ENCODE results near the gene SPATA3.
"Not testable (repeated sequence)": the region's sequence is repeated elsewhere in the genome, so short reads cannot be mapped to it uniquely, and the experiment has no call there.

SPATA3 gene

DNA sequence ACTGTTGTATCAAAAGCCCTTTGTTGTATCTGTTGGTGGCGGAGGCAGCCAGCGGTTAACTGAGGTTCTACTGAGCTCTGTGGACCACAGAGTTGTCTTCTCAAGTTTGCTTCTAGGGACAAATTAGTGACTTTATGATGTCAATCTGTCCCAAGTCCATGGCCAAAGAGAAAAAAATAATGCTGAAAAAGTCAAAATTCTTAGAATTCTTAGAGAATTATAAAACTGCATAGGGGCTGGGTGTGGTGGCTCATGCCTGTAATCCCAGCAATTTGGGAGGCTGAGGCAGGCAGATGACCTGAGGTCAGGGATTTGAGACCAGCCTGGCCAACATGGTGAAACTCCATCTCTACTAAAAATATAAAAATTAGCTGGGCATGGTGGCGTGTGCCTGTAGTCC, 29.1 kb downstream of the SPATA3 start:
- not testable (repeated sequence) for DNase-seq (ENCODE audit: low read depth in 2 of 2, low spot score in 1 of 2)

DNA sequence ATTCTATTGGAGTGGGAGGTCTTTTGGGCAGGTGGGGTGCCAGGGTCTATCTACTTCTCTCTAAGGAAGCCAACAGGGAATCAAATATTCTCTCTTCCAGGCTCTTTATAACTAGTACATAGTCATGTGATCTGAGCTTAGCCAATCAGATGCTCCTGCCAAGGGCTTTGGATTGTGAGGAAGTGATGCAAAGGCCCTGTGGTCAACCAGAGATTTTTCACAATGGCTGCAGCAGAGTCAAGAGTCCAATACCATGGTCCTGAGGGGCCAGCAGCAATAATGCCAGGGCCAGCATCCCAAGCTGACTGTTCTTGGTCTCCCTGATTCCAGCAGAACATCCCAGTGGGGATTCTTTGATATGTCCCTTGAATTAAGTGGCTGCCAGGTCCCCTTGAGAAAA, 33.0 kb downstream of the SPATA3 start:
- no peak for DNase-seq (ENCODE audit: low read depth in 2 of 2, low spot score in 1 of 2)

DNA sequence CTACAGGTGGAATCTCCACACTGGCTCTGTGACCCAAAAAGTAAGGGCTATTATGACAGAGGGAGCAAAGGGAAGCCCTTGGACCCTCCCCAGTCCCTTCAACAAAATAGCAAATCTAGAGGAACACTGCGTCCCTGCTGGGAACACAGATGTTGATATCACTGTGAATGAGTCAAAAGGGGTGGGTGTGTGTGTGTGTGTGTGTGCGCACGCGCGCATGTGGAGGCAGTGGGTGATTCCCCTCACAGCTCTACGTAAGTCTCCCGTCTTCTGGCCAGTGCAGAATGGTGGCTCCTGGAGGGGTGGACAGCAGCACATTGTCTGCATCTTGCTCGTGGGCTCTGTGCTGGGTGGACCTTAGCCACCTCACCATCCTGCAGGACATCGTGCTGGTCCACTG, 33.6 kb downstream of the SPATA3 start:
- no peak for DNase-seq (ENCODE audit: low read depth in 2 of 2, low spot score in 1 of 2)

DNA sequence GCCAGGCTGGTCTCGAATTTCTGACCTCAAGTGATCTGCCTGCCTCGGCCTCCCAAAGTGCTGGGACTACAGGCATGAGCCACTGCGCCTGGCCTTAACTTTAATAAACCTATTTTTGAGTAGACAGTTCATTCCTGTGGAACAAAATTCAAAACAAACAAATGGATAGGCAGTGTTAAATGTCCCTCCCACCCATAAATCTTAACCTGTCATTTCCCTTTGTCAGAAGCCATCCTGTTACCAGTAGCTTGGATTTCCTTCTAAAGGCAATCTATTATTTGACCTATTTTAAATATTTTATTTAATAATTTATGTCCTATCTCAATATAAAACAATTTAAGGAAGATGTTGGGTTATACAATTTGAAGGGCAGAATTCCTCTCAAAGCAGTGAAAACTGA, 34.8 kb downstream of the SPATA3 start:
- DNase-seq (ENCODE audit: low read depth in 2 of 2, low spot score in 1 of 2): no peak

DNA sequence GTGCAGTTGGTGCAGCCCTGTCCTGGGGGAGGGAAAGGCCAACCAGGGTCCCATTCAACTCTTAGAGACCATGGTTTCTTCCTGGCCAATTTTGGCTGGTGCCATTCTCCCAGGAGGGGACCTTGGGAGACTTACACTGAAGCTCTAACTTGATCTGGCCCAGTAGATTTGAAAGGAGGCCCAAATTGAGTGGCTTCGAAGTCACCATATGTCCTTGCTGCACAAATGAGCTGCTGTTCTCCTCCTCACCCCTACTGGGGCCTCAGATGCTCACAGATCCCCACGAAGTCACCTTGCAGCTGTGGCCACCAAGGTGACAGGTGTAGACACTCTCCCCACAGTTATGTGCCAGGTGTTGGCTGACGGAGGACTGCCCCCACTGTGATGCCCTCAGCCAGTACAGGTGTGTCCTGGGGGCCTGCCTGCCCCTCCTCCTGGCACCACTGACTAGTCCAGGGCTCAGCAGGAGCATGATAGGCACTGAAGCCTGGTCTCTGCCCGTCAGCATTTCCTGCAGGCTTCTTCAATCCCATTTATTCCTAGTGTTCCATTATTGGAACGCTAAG, 36.7 kb downstream of the SPATA3 start:
- DNase-seq (ENCODE audit: low read depth in 2 of 2, low spot score in 1 of 2): no peak

DNA sequence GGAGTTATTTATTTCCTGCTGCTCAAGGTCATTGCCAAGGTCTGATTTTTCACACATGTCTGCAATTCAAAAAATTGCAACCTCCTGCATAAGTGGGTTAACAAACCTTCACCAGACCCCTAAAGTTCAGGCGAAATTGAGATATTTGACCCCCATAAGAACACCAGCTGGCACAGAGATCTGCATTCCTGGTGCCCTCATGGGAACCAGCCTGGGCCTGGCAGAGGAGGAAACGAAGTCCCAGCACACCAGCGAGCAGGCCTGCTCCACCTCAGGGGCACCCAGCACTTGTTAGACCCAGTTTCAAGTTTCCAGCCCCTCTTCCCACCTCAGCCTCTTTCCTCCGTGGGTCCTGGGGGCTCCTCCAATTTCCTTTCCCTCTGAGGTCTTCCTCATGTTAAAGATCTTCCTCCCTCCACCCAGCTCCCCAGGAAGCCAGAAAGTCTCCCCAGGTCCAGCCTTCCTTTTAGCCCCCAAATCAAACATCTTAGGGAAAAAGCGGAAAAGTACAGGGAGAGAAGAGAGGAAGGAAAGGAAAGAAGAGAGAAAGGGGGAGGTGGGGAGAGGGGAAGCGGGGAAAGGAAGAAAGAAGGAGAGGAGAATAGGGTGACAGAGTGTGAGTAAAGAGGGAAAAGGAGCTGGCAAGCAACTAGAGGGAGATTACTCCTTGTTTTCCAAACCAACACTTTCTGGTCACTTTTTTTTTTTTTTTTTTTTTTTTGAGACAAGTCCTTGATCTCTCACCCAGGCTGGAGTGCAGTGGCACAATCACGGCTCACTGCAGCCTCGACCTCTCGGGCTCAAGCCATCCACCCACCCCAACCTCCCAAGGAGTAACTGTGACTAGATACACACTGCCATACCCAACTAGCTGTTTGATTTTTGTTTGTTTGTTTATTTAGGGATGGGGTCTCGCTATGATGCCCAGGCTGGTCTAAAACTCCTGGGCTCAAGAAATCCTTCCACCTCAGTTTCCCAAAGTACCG, 37.5 kb downstream of the SPATA3 start:
- DNase-seq (ENCODE audit: low read depth in 2 of 2, low spot score in 1 of 2): no peak

- no peak for DNase-seq (ENCODE audit: low read depth in 2 of 2, low spot score in 1 of 2)
Observed at GRCh38 chr2:231034291-231034882, 38.5 kb downstream of the SPATA3 start.

DNA sequence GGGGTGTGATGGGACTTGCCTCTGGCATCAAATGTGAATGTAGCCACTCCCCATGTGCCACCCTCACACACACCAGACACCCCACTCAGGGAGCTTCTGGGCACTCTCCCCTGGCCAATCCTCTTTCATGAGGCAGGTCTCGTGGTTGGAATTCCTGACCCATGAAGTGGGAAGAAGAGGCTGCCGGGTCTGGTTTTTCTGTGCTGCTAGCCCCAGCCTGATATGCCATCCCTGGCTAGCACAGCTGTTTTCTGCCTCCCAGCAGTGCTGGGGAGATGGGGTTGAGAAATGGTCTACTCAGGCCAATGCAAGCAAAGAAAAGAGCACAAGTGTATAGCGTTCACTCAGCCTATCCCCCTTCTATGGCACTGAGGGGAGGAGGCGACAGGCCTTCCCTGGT, 40.2 kb downstream of the SPATA3 start:
- no peak for DNase-seq (ENCODE audit: low read depth in 2 of 2, low spot score in 1 of 2)

DNA sequence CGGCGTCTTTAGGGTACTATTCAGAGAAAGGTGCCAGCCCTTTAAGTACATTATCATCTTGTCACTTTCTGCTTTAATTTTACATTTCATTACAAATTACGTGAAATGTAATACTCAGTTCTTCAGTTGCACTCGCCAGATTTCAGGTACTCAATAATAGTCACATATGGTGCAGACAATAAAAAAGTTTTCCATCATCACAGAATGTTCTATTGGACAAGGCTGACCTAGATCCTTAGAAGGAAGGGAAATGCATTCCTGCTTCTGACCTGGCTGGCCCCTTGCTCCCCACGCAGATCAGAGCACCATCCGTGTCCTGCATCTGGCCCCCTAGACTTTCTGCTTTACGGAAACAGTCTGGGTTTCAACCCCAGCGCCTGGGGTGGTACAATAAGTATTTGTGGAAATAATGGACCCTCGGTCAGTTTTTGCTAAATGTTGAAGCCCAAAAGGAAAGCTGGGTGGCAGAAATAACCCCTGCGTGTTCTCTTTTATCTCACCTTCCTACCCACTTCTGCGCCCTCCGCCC, 40.7 kb downstream of the SPATA3 start:
- no peak for DNase-seq (ENCODE audit: low read depth in 2 of 2, low spot score in 1 of 2)

DNA sequence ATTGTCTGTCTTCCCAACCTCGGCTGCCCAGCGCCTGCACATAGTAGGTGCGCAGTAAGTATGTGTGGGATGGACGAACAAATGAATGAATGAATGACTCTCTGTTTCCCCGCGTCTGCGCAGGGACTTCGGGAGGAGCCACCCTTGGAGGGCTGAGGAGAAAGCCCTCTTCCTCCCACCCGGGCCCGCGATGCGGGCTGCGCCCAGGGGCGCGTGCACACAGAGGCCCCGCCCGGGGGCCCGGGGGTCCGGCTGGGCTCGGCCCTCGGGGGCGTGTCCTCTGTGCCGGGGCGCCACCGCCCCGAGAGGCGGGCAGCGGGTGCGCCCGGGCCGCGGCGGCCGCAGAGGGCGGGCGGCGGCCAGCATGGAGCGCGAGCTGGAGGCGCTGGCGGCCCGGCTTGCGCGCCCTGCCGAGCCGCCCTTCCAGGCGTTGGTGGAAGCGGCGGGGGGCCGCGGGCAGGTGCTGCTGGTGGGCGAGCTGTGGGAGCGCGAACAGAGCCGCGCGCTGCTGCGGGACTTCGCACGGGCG, 41.3 kb downstream of the SPATA3 start, which contains the start of gene C2orf72:
Gene C2orf72 (plus strand): TSS at position 322 of the 529 bp plus-strand sequence. CDS start 43 bp downstream, at position 365.
- DNase-seq (ENCODE audit: low read depth in 2 of 2, low spot score in 1 of 2): no peak

- no peak for DNase-seq (ENCODE audit: low read depth in 2 of 2, low spot score in 1 of 2)
Observed at GRCh38 chr2:231037731-231038482, 42.0 kb downstream of the SPATA3 start.

- no peak for DNase-seq (ENCODE audit: low read depth in 2 of 2, low spot score in 1 of 2)
Observed at GRCh38 chr2:231038483-231039293, 42.8 kb downstream of the SPATA3 start.

DNA sequence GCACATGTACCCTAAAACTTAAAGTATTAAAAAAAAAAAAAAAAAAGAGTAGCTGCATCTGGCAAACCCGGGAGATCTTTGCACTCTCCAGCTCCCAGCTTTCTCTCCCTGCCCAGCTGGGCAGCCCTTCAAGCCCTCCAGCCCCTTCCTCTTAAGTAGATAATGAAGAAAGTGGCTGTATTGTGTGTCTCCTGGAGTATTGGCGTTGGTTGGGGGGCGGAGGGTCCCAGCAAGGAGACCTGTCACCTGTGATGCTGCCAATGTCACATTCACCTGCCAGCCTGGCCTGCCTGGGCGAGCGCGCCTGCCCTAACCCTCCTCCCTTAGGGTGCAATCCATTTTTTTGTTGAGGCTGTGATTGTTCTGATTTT, 43.4 kb downstream of the SPATA3 start:
- DNase-seq (ENCODE audit: low read depth in 2 of 2, low spot score in 1 of 2): no peak

DNA sequence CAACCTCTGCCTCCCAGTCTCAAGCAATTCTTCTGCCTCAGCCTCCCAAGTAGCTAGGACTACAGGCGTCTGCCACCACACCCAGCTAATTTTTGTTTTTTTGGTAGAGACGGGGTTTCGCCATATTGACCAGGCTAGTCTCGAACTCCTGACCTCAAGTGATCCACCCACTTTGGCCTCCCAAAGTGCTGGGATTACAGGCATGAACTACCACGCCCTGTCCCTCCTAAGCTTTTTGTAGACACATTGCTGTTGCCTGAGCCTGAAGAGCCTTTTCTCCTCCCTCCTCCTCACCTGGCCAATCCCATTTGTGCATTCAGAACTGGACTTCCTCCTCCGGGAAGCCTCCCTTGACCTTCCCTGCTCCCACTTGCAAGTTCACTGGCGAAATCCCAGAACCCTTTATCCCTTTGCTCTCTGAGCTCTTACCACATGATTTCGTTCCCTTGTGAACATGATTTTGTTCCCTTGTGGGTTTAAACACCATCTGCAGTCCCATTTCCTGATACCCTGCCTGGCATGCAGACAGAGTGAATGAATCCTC, 44.0 kb downstream of the SPATA3 start:
- no peak for DNase-seq (ENCODE audit: low read depth in 2 of 2, low spot score in 1 of 2)

DNA sequence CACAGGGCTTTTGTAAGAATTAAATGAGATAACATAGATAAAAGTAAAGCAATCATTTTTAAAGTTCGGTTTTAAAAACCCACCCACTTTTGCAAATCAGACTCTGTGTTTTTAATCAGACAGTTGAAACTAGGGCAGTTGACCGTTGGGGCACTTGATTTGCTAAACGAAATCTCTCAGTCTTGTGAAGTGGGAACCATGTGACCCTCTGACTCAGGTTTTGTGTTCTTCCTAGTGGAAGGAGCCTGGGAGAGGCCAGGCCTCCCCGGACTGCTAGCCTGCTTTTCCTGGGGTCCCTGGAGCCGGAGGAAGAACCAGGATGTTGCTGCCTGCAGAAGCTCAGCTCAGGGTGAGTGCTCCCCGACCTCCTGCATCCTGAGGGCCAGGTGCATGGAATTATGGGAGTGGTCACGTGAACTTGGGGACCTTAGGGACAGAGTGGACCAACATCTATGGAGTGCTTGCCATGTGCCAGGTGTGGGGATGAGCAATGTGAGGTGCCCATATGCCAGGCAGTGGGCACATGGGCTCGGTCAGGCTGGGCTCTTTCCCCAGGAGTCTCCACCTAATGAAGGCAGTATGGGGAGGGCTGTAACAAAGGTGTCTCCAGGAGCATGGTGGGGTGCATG, 45.3 kb downstream of the SPATA3 start:
- no peak for DNase-seq (ENCODE audit: low read depth in 2 of 2, low spot score in 1 of 2)

GRCh38 chr2:231043796-231044195, 47.9 kb downstream of the SPATA3 start:
- DNase-seq (ENCODE audit: low read depth in 2 of 2, low spot score in 1 of 2): no peak

- DNase-seq (ENCODE audit: low read depth in 2 of 2, low spot score in 1 of 2): no peak
Observed at GRCh38 chr2:231046916-231047273, 51.0 kb downstream of the SPATA3 start.

- no peak for DNase-seq (ENCODE audit: low read depth in 2 of 2, low spot score in 1 of 2)
Observed at GRCh38 chr2:231047274-231047922, 51.5 kb downstream of the SPATA3 start.

All from stimulated activated CD8-positive, alpha-beta memory T cell treated with anti-CD3 and anti-CD28 coated beads, Interleukin-4, amount 100 ng/mL, for 4 hours (primary cell).